Measurements from ENCODE around the gene GFM2.
A peak's percentile ranks its signal among the peaks of the same experiment; 100 is the strongest.
"Not testable (repeated sequence)": the region's sequence is repeated elsewhere in the genome, so short reads cannot be mapped to it uniquely, and the experiment has no call there.

GFM2 gene

GRCh38 chr5:74717596-74717995 is 49.3 kb downstream of the GFM2 start:
- DNase-seq = no peak

- no peak for DNase-seq
Observed at GRCh38 chr5:74693191-74693590, 73.7 kb downstream of the GFM2 start.

GRCh38 chr5:74686962-74687751 is 79.8 kb downstream of the GFM2 start:
- DNase-seq = no peak

GRCh38 chr5:74685979-74686631 is 80.8 kb downstream of the GFM2 start:
- DNase-seq = no peak

GRCh38 chr5:74684900-74685851 is 81.7 kb downstream of the GFM2 start, which contains the start of gene HEXB:
TSS of gene HEXB (plus strand) at chr5:74685233. CDS start at chr5:74685261, 28 bp downstream.
- DNase-seq = peak; percentile 86

- no peak for DNase-seq
Observed at GRCh38 chr5:74679966-74680365, 87.0 kb downstream of the GFM2 start.

- DNase-seq = not testable (repeated sequence)
Observed at GRCh38 chr5:74679300-74679699, 87.6 kb downstream of the GFM2 start.

GRCh38 chr5:74678123-74678522 is 88.8 kb downstream of the GFM2 start:
- DNase-seq = not testable (repeated sequence)

GRCh38 chr5:74676466-74676865 is 90.5 kb downstream of the GFM2 start:
- DNase-seq = not testable (repeated sequence)

GRCh38 chr5:74673011-74673790 is 93.7 kb downstream of the GFM2 start:
- DNase-seq = no peak

GRCh38 chr5:74672215-74672877 is 94.6 kb downstream of the GFM2 start:
- no peak for DNase-seq

All from stimulated activated CD4-positive, alpha-beta T cell treated with anti-CD3 and anti-CD28 coated beads, Interleukin-12 subunit alpha, Interleukin-12 subunit beta, amount 100 ng/mL, for 4 hours (primary cell).